SK-N-SH treated with all-trans-retinoic acid at 6 μM for 48 hours (cell line): ENCODE data around the gene CAPN8.

Source experiments
- ARNTL ChIP-seq: fragments of 450-650 bp; formaldehyde crosslinking; IDR thresholded peaks from 2 replicates; pipeline ENCODE4 v1.5.0; 2020; ENCODE audit warnings: low read depth, mild to moderate bottlenecking, moderate library complexity, borderline replicate concordance
- BACH2 ChIP-seq: fragments of 250-450 bp; sonication (Bioruptor Pico); IDR thresholded peaks from 2 replicates; pipeline ENCODE4 v1.9.0; 2021; ENCODE audit warnings: mild to moderate bottlenecking, borderline replicate concordance
- CREB5 ChIP-seq: fragments of 250-450 bp; sonication (Bioruptor Pico); IDR thresholded peaks from 2 replicates; pipeline ENCODE4 v1.5.1; 2020; ENCODE audit warnings: low read depth, mild to moderate bottlenecking, moderate library complexity
- CSDC2 ChIP-seq: fragments of 250-450 bp; sonication (Bioruptor Pico); IDR thresholded peaks from 2 replicates; pipeline ENCODE4 v1.5.0; 2020; ENCODE audit warnings: mild to moderate bottlenecking, moderate library complexity
- ISL1 ChIP-seq: fragments of 250-450 bp; sonication (Bioruptor Pico); IDR thresholded peaks from 2 replicates; pipeline ENCODE4 v2.1.2; 2022; ENCODE audit warnings: mild to moderate bottlenecking, moderate library complexity
- TCF4 ChIP-seq: fragments of 250-450 bp; sonication (Bioruptor Pico); IDR thresholded peaks from 2 replicates; pipeline ENCODE4 v1.8.0; 2021; ENCODE audit warnings: mild to moderate bottlenecking, moderate library complexity, borderline replicate concordance
- ZC3H10 ChIP-seq: fragments of 250-450 bp; sonication (Bioruptor Pico); IDR thresholded peaks from 2 replicates; pipeline ENCODE4 v1.5.1; 2021; ENCODE audit warnings: mild to moderate bottlenecking, moderate library complexity
- ZFP3 ChIP-seq: fragments of 250-450 bp; sonication (Bioruptor Pico); IDR thresholded peaks from 2 replicates; pipeline ENCODE4 v1.5.0; 2020; ENCODE audit warnings: mild to moderate bottlenecking, moderate library complexity
- ZFP30 ChIP-seq: fragments of 450-650 bp; formaldehyde crosslinking; IDR thresholded peaks from 2 replicates; pipeline ENCODE4 v1.5.0; 2022; ENCODE audit warnings: mild to moderate bottlenecking, moderate library complexity
- TF ChIP-seq, protein P1 (sequence below): fragments of 250-450 bp; sonication (Bioruptor Pico); IDR thresholded peaks from 2 replicates; pipeline ENCODE4 v1.5.0; 2020; ENCODE audit warnings: mild to moderate bottlenecking, moderate library complexity

GRCh38 chr1:223531742-223532341, 133.7 kb downstream of the CAPN8 start:
- TF ChIP-seq ZC3H10 (CRISPR knock-in tag), result no peak
- TF ChIP-seq TCF4 (CRISPR knock-in tag), result no peak
- TF ChIP-seq ZFP3, result no peak
- TF ChIP-seq ARNTL, result no peak
- TF ChIP-seq ISL1 (CRISPR knock-in tag), result no peak
- no peak for TF ChIP-seq BACH2 (CRISPR knock-in tag)
- TF ChIP-seq, protein P1, sequence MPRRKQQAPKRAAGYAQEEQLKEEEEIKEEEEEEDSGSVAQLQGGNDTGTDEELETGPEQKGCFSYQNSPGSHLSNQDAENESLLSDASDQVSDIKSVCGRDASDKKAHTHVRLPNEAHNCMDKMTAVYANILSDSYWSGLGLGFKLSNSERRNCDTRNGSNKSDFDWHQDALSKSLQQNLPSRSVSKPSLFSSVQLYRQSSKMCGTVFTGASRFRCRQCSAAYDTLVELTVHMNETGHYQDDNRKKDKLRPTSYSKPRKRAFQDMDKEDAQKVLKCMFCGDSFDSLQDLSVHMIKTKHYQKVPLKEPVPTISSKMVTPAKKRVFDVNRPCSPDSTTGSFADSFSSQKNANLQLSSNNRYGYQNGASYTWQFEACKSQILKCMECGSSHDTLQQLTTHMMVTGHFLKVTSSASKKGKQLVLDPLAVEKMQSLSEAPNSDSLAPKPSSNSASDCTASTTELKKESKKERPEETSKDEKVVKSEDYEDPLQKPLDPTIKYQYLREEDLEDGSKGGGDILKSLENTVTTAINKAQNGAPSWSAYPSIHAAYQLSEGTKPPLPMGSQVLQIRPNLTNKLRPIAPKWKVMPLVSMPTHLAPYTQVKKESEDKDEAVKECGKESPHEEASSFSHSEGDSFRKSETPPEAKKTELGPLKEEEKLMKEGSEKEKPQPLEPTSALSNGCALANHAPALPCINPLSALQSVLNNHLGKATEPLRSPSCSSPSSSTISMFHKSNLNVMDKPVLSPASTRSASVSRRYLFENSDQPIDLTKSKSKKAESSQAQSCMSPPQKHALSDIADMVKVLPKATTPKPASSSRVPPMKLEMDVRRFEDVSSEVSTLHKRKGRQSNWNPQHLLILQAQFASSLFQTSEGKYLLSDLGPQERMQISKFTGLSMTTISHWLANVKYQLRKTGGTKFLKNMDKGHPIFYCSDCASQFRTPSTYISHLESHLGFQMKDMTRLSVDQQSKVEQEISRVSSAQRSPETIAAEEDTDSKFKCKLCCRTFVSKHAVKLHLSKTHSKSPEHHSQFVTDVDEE, result no peak
- no peak for TF ChIP-seq ZFP30
- no peak for TF ChIP-seq CREB5 (CRISPR knock-in tag)
- no peak for TF ChIP-seq CSDC2 (CRISPR knock-in tag)
